Calu3 (cell line): ENCODE data around the gene HPF1. TPM values are rescaled to one million over a fixed set of nuclear protein-coding genes. Genes with fewer than 3 reads are reported as not detected.
"Not testable (repeated sequence)": the region's sequence is repeated elsewhere in the genome, so short reads cannot be mapped to it uniquely, and the experiment has no call there.

Experiments used
- BruUV-seq: library from RNA; stranded (reverse); fragments of 400-500 nt; replicated peaks from 2 replicates; lab custom pipeline; 2021; lab: Mats Ljungman, UMichigan
- CTCF ChIA-PET: fragments of 300-600 bp; sonication (Branson Sonifier 250); formaldehyde crosslinking; loops from one replicate; lab custom pipeline; 2022; ENCODE audit warnings: antibody characterized with exemption; lab: Charles Lee
- DNase-seq: peaks from one replicate; pipeline ENCODE4 v3.0.0; 2022
- H3K27ac Mint-ChIP-seq: one replicate; pipeline ENCODE4 v1.8.0; 2022; ENCODE audit warnings: mixed read lengths; ENCODE audit not compliant: unreplicated experiment
- H3K27me3 Mint-ChIP-seq: one replicate; pipeline ENCODE4 v1.8.0; 2022; ENCODE audit warnings: mixed read lengths; ENCODE audit not compliant: unreplicated experiment
- H3K36me3 Mint-ChIP-seq: one replicate; pipeline ENCODE4 v1.8.0; 2022; ENCODE audit warnings: mild to moderate bottlenecking, moderate library complexity, mixed read lengths; ENCODE audit not compliant: insufficient read depth, unreplicated experiment
- H3K4me1 Mint-ChIP-seq: one replicate; pipeline ENCODE4 v1.8.0; 2022; ENCODE audit warnings: mild to moderate bottlenecking, low read depth, mixed read lengths; ENCODE audit not compliant: unreplicated experiment
- H3K4me3 Mint-ChIP-seq: one replicate; pipeline ENCODE4 v1.8.0; 2022; ENCODE audit warnings: mild to moderate bottlenecking, low read depth, moderate library complexity, mixed read lengths; ENCODE audit not compliant: unreplicated experiment
- H3K9me3 Mint-ChIP-seq: one replicate; pipeline ENCODE4 v1.8.0; 2022; ENCODE audit warnings: low read depth, mixed read lengths; ENCODE audit not compliant: unreplicated experiment
- intact Hi-C: fragments of 100-400 bp; cut with micrococcal nuclease; formaldehyde crosslinking; loops from one replicate; pipeline ENCODE4 v1.10.0; 2022; ENCODE audit not compliant: unreplicated experiment
- total RNA-seq: library from RNA; stranded (reverse); gene quantifications from 2 replicates; pipeline ENCODE4 v1.2.3, GENCODE V29; 2022
- TF ChIP-seq, protein P1 (sequence below): fragments of 200-600 bp; IDR thresholded peaks from one replicate; pipeline ENCODE4 v1.8.0; 2022; ENCODE audit warnings: antibody characterized with exemption; ENCODE audit not compliant: unreplicated experiment

The HPF1 gene
- total RNA-seq, 1 experiment from 2014 or later = 8.8 TPM

DNA sequence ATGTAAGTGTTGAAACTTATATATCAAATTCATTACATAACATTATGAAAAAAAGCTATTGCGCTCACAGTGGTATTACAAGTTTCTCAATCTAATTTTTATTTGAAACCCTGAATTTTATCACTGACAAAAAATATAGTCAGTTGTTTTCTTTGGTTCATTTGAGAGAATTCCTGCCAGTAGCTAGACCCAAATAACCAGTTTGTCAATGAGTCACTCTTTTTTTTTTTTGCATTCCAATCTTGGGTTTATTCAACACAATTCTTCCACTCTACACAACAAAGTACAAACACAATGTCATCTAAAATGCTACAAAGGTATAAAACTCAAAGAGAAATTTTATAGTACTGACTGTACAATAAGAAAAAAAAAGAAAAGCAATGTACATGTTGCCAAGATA, 13.1 kb downstream of the HPF1 start:
- TF ChIP-seq, protein P1, sequence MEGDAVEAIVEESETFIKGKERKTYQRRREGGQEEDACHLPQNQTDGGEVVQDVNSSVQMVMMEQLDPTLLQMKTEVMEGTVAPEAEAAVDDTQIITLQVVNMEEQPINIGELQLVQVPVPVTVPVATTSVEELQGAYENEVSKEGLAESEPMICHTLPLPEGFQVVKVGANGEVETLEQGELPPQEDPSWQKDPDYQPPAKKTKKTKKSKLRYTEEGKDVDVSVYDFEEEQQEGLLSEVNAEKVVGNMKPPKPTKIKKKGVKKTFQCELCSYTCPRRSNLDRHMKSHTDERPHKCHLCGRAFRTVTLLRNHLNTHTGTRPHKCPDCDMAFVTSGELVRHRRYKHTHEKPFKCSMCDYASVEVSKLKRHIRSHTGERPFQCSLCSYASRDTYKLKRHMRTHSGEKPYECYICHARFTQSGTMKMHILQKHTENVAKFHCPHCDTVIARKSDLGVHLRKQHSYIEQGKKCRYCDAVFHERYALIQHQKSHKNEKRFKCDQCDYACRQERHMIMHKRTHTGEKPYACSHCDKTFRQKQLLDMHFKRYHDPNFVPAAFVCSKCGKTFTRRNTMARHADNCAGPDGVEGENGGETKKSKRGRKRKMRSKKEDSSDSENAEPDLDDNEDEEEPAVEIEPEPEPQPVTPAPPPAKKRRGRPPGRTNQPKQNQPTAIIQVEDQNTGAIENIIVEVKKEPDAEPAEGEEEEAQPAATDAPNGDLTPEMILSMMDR = no peak
- no peaks in the 10 kb centered on the region for H3K9me3 Mint-ChIP-seq
- BruUV-seq = no TSS peak
- H3K27me3 Mint-ChIP-seq = no peaks in the 10 kb centered on the region
- no peak for DNase-seq
- no peak overlapping the region for H3K4me3 Mint-ChIP-seq
- intact Hi-C loops = no loop called here
- CTCF ChIA-PET = no interaction called here
- H3K27ac Mint-ChIP-seq = no peak overlapping the region
- no peaks in the 10 kb centered on the region for H3K36me3 Mint-ChIP-seq
- no peaks in the 10 kb centered on the region for H3K4me1 Mint-ChIP-seq

DNA sequence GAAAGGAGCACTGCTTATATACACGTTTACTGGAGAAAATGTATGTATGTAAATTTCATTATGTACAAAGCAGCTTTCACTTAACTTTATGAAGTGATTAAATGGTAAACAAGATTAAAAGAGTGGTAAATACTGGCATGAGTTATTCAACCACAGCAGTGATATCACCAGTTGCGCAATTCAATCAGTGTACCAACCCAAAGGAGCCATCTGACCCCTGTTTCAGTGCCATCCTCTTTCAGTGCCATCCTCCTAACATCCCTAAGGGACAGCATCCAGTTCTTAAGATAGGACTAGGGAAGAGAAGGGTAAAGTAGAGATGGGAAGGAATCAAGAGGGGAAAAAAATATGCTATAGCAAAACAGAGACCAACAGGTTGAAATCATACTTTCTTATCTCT, 16.2 kb downstream of the HPF1 start:
- no peak overlapping the region for H3K27ac Mint-ChIP-seq
- H3K4me3 Mint-ChIP-seq = no peak overlapping the region
- intact Hi-C loops = no loop called here
- no peaks in the 10 kb centered on the region for H3K4me1 Mint-ChIP-seq
- H3K9me3 Mint-ChIP-seq = no peaks in the 10 kb centered on the region
- no peak for DNase-seq
- TF ChIP-seq, protein P1 = no peak
- no TSS peak for BruUV-seq
- no peaks in the 10 kb centered on the region for H3K27me3 Mint-ChIP-seq
- CTCF ChIA-PET = no interaction called here
- H3K36me3 Mint-ChIP-seq = no peaks in the 10 kb centered on the region

DNA sequence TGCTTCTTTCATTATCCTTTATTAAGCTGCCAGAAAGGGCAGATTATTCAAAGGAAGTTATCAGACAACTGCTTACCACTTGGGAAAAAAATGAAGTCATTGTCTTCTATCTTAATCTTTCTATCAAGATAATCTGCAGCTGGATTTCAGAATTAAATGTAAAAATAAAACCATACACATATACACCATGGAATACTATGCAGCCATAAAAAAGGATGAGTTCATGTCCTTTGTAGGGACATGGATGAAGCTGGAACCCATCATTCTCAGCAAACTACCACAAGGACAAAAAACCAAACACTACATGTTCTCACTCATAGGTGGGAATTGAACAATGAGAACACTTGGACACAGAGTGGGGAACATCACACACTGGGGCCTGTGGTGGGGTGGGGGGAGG, 19.1 kb downstream of the HPF1 start:
- H3K4me1 Mint-ChIP-seq, intact Hi-C loops, H3K4me3 Mint-ChIP-seq, CTCF ChIA-PET, BruUV-seq, H3K27me3 Mint-ChIP-seq, DNase-seq, H3K9me3 Mint-ChIP-seq, H3K27ac Mint-ChIP-seq, H3K36me3 Mint-ChIP-seq: not testable (repeated sequence)

DNA sequence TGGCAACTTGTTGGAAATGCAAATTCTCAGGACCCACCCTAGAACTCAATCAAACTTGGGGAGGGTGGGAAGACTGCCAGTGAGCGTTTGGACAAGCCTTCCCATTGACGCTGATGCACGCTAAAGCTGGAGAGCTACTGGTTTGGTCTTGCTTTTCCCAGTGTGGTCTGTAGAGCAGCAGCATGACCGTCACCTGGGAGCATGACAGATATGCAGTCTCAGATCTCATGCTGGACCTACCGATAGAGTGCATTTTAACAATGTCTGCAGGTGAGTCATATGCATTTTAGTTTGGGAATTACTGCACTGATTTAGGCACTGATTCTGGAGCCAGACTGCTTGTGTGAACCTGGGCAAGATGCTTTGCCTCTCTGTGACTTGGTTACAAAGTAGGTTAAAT, 27.2 kb downstream of the HPF1 start:
- Mint-ChIP-seq H3K4me3 (no peak overlapping the region), H3K27ac (no peak overlapping the region), H3K9me3 (no peaks in the 10 kb centered on the region), H3K27me3 (no peaks in the 10 kb centered on the region), H3K36me3 (no peaks in the 10 kb centered on the region), H3K4me1 (no peaks in the 10 kb centered on the region)
- intact Hi-C loops = no loop called here
- no peak for DNase-seq
- TF ChIP-seq, protein P1 = no peak
- CTCF ChIA-PET = no interaction called here
- BruUV-seq = no TSS peak

DNA sequence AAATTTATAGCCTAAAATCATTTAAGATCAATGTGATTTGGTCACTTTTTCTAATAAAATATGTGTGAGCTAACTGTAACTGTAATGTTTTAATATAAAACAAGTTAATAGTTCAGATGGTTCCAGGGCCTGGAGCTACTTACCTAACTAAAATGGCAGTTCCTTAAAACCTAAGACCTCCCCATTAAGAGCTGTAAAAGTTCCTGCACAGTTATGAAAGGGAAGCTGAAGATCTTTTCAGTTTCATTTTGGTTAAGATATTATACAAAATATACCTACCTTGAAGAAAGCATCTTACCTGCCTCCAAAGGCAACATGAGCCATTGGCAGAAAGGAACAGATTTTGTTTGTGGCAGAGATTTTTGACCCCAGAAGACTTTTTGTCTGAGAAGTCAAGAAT, 30.1 kb downstream of the HPF1 start:
- H3K4me3 Mint-ChIP-seq = no peak overlapping the region
- no peaks in the 10 kb centered on the region for H3K36me3 Mint-ChIP-seq
- no peaks in the 10 kb centered on the region for H3K27me3 Mint-ChIP-seq
- intact Hi-C loops = loop anchor here (1.0 to 10.0 kb wide), 2 partner anchors 15 to 113 kb away; partner anchors contain the start of gene NEK1
- CTCF ChIA-PET = no interaction called here
- DNase-seq = no peak
- no peaks in the 10 kb centered on the region for H3K4me1 Mint-ChIP-seq
- TF ChIP-seq, protein P1 = no peak
- H3K27ac Mint-ChIP-seq = no peak overlapping the region
- no peaks in the 10 kb centered on the region for H3K9me3 Mint-ChIP-seq
- no TSS peak for BruUV-seq
